Measurements from ENCODE around the gene DRC3.
A peak's percentile ranks its signal among the peaks of the same experiment; 100 is the strongest.
"Not testable (repeated sequence)": the region's sequence is repeated elsewhere in the genome, so short reads cannot be mapped to it uniquely, and the experiment has no call there.

The DRC3 gene

GRCh38 chr17:17941015-17941414 is 31.6 kb upstream of the DRC3 start:
- no peak for DNase-seq

- no peak for DNase-seq
These were observed 29.8 kb upstream of the DRC3 start for GRCh38 chr17:17942846-17943245.

GRCh38 chr17:17943281-17943984 is 29.2 kb upstream of the DRC3 start:
- no peak for DNase-seq

GRCh38 chr17:17944242-17944641 is 28.4 kb upstream of the DRC3 start:
- DNase-seq = no peak

- no peak for DNase-seq
These were observed 27.9 kb upstream of the DRC3 start for GRCh38 chr17:17944743-17945142.

- DNase-seq = no peak
These were observed 26.6 kb upstream of the DRC3 start for GRCh38 chr17:17946093-17946492.

GRCh38 chr17:17947309-17947708 is 25.4 kb upstream of the DRC3 start:
- DNase-seq = no peak

- DNase-seq = no peak
These were observed 24.7 kb upstream of the DRC3 start for GRCh38 chr17:17947966-17948365.

GRCh38 chr17:17950347-17950746 is 22.3 kb upstream of the DRC3 start:
- no peak for DNase-seq

GRCh38 chr17:17950806-17951205 is 21.9 kb upstream of the DRC3 start:
- DNase-seq = no peak

- no peak for DNase-seq
These were observed 21.1 kb upstream of the DRC3 start for GRCh38 chr17:17951524-17951923.

GRCh38 chr17:17952691-17953090 is 20.0 kb upstream of the DRC3 start:
- DNase-seq = no peak

GRCh38 chr17:17954079-17954478 is 18.6 kb upstream of the DRC3 start:
- no peak for DNase-seq

GRCh38 chr17:17955790-17956341 is 16.8 kb upstream of the DRC3 start:
- not testable (repeated sequence) for DNase-seq

GRCh38 chr17:17957584-17957916 is 15.1 kb upstream of the DRC3 start:
- no peak for DNase-seq

- DNase-seq = no peak
These were observed 13.7 kb upstream of the DRC3 start for GRCh38 chr17:17958982-17959381.

GRCh38 chr17:17959520-17960361 is 12.9 kb upstream of the DRC3 start:
- DNase-seq = peak; percentile 40

GRCh38 chr17:17960500-17961030 is 12.1 kb upstream of the DRC3 start:
- DNase-seq = no peak

GRCh38 chr17:17963066-17963465 is 9.6 kb upstream of the DRC3 start:
- DNase-seq = no peak

- DNase-seq = no peak
These were observed 8.8 kb upstream of the DRC3 start for GRCh38 chr17:17963694-17964436.

GRCh38 chr17:17964710-17965109 is 8.0 kb upstream of the DRC3 start:
- no peak for DNase-seq

- no peak for DNase-seq
These were observed 7.4 kb upstream of the DRC3 start for GRCh38 chr17:17965152-17965721.

- DNase-seq = no peak
These were observed 6.3 kb upstream of the DRC3 start for GRCh38 chr17:17966399-17966798.
